PC-9 (cell line): Measurements from ENCODE around the gene PPM1A.

Experiments
- CTCF ChIP-seq: fragments of 200-600 bp; sonication (generic); conservative IDR thresholded peaks from 2 replicates; pipeline ENCODE4 v1.6.1; 2017; ENCODE audit warnings: mixed run types, antibody characterized with exemption, mild to moderate bottlenecking, moderate library complexity
- EZH2 ChIP-seq: fragments of 200-600 bp; sonication (generic); IDR thresholded peaks from 2 replicates; pipeline ENCODE4 v1.8.0; 2017; ENCODE audit warnings: antibody characterized with exemption, low read depth

DNA sequence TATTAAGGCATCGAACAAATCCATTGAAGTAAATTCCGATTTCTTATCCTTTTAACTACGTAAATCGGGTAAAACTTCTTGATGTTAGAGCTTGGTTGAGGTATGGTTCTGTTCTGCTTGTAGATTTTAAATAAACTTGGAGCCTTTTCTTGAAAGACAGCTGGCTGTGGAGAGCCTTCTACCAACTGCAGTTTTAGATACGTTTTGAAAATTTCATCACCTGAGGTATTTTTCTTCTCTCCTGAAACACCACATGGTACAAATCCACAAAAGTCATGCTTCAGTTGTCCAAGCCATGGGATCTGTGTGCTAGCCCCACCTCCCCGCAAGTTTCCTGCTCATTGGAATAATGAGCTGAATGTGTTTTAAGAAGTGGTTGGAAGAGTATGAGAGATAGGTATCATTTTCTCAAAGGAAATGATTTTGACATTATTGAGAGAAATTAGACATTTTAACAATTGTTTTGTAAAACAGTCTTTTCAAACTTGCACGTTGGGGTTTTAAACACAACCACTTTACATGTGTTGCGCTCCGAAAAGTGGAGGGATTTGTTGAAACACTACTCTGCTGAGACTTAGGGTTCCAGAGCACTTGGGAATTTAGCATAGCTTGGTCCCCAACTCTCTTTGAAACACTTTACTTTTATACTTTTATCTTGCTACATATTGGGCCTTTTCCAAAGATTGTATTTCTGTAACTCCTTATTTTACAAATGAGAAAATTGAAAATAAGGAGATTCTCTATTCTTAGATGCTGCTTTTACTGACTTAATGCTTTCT is 1.4 kb downstream of the PPM1A start:
- TF ChIP-seq CTCF (no peak), EZH2 (no peak)
